Astrocyte of the cerebellum (primary cell): Measurements from ENCODE around the gene SIPA1.
"Not testable (repeated sequence)": the region's sequence is repeated elsewhere in the genome, so short reads cannot be mapped to it uniquely, and the experiment has no call there.

Experiments used
- DNase-seq: peaks from one replicate; pipeline ENCODE4 v3.0.0-alpha.2; 2011; ENCODE audit warnings: low read depth
- H3K4me3 ChIP-seq: 2 replicates; pipeline ENCODE4 v1.5.1; 2011; ENCODE audit warnings: mild to moderate bottlenecking, low read depth, low read length, moderate library complexity
- CTCF ChIP-seq: IDR thresholded peaks from 2 replicates; pipeline ENCODE4 v1.5.1; 2012; ENCODE audit warnings: low read length, low read depth, moderate library complexity, mild to moderate bottlenecking; ENCODE audit errors: missing control alignments
- in situ Hi-C: cut with HindIII; loops from 2 replicates; pipeline ENCODE4 v1.10.0; 2017; ENCODE audit warnings: low sequenced_read_pairs

Gene SIPA1

GRCh38 chr11:65654375-65655349 lies 16.8 kb downstream of the SIPA1 start:
- in situ Hi-C loops, result no loop called here
- TF ChIP-seq CTCF, result no peak
- no peak for DNase-seq
- no peak overlapping the region for H3K4me3 ChIP-seq

GRCh38 chr11:65655570-65656332 lies 17.9 kb downstream of the SIPA1 start:
- in situ Hi-C loops, result no loop called here
- DNase-seq, result no peak
- no peak overlapping the region for H3K4me3 ChIP-seq
- no peak for TF ChIP-seq CTCF

- no peak for TF ChIP-seq CTCF
- in situ Hi-C loops, result no loop called here
- no peak for DNase-seq
- no peak overlapping the region for H3K4me3 ChIP-seq
Measured at GRCh38 chr11:65657426-65657825, 19.5 kb downstream of the SIPA1 start.

GRCh38 chr11:65658174-65659021 lies 20.5 kb downstream of the SIPA1 start:
- DNase-seq, result no peak
- H3K4me3 ChIP-seq, result no peak overlapping the region
- in situ Hi-C loops, result no loop called here
- no peak for TF ChIP-seq CTCF

GRCh38 chr11:65660038-65660437 lies 22.1 kb downstream of the SIPA1 start:
- no peak for DNase-seq
- no peak for TF ChIP-seq CTCF
- in situ Hi-C loops, result no loop called here
- no peak overlapping the region for H3K4me3 ChIP-seq

GRCh38 chr11:65660908-65661307 lies 23.0 kb downstream of the SIPA1 start:
- in situ Hi-C loops, H3K4me3 ChIP-seq, DNase-seq: not testable (repeated sequence)
